HL-60 (cell line): ENCODE measurements around the gene RNASE8.

Source experiments
- GABPA ChIP-seq: IDR thresholded peaks from 2 replicates; pipeline ENCODE4 v1.6.1; 2012; ENCODE audit warnings: low read depth
- POLR2AphosphoS5 ChIP-seq: IDR thresholded peaks from 2 replicates; pipeline ENCODE4 v1.6.1; 2012; ENCODE audit warnings: low read depth
- SPI1 ChIP-seq: IDR thresholded peaks from 2 replicates; pipeline ENCODE4 v1.6.1; 2012; ENCODE audit warnings: low read depth, mild to moderate bottlenecking, borderline replicate concordance
- TF ChIP-seq, protein P1 (sequence below): IDR thresholded peaks from one replicate; pipeline ENCODE4 v1.5.1; 2011; ENCODE audit warnings: low read length, control low read depth, inconsistent platforms; ENCODE audit not compliant: insufficient read depth
- TF ChIP-seq, protein P2 (sequence below): IDR thresholded peaks from 2 replicates; pipeline ENCODE4 v1.6.1; 2012; ENCODE audit warnings: low read depth; ENCODE audit not compliant: insufficient replicate concordance

GRCh38 chr14:21102521-21103410 is 45.1 kb downstream of the RNASE8 start:
- TF ChIP-seq, protein P1, sequence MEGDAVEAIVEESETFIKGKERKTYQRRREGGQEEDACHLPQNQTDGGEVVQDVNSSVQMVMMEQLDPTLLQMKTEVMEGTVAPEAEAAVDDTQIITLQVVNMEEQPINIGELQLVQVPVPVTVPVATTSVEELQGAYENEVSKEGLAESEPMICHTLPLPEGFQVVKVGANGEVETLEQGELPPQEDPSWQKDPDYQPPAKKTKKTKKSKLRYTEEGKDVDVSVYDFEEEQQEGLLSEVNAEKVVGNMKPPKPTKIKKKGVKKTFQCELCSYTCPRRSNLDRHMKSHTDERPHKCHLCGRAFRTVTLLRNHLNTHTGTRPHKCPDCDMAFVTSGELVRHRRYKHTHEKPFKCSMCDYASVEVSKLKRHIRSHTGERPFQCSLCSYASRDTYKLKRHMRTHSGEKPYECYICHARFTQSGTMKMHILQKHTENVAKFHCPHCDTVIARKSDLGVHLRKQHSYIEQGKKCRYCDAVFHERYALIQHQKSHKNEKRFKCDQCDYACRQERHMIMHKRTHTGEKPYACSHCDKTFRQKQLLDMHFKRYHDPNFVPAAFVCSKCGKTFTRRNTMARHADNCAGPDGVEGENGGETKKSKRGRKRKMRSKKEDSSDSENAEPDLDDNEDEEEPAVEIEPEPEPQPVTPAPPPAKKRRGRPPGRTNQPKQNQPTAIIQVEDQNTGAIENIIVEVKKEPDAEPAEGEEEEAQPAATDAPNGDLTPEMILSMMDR: no peak
- TF ChIP-seq POLR2AphosphoS5: no peak
- TF ChIP-seq GABPA: no peak
- TF ChIP-seq, protein P2, sequence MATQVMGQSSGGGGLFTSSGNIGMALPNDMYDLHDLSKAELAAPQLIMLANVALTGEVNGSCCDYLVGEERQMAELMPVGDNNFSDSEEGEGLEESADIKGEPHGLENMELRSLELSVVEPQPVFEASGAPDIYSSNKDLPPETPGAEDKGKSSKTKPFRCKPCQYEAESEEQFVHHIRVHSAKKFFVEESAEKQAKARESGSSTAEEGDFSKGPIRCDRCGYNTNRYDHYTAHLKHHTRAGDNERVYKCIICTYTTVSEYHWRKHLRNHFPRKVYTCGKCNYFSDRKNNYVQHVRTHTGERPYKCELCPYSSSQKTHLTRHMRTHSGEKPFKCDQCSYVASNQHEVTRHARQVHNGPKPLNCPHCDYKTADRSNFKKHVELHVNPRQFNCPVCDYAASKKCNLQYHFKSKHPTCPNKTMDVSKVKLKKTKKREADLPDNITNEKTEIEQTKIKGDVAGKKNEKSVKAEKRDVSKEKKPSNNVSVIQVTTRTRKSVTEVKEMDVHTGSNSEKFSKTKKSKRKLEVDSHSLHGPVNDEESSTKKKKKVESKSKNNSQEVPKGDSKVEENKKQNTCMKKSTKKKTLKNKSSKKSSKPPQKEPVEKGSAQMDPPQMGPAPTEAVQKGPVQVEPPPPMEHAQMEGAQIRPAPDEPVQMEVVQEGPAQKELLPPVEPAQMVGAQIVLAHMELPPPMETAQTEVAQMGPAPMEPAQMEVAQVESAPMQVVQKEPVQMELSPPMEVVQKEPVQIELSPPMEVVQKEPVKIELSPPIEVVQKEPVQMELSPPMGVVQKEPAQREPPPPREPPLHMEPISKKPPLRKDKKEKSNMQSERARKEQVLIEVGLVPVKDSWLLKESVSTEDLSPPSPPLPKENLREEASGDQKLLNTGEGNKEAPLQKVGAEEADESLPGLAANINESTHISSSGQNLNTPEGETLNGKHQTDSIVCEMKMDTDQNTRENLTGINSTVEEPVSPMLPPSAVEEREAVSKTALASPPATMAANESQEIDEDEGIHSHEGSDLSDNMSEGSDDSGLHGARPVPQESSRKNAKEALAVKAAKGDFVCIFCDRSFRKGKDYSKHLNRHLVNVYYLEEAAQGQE: no peak
- no peak for TF ChIP-seq SPI1
